Measurements from ENCODE around the gene C21orf58. TPM values are rescaled to one million over a fixed set of nuclear protein-coding genes. Genes with fewer than 3 reads are reported as not detected.
"Not testable (repeated sequence)": the region's sequence is repeated elsewhere in the genome, so short reads cannot be mapped to it uniquely, and the experiment has no call there.

Gene C21orf58
- total RNA-seq, 2 donors from 2014 or later = 0.31 to 0.74 TPM

DNA sequence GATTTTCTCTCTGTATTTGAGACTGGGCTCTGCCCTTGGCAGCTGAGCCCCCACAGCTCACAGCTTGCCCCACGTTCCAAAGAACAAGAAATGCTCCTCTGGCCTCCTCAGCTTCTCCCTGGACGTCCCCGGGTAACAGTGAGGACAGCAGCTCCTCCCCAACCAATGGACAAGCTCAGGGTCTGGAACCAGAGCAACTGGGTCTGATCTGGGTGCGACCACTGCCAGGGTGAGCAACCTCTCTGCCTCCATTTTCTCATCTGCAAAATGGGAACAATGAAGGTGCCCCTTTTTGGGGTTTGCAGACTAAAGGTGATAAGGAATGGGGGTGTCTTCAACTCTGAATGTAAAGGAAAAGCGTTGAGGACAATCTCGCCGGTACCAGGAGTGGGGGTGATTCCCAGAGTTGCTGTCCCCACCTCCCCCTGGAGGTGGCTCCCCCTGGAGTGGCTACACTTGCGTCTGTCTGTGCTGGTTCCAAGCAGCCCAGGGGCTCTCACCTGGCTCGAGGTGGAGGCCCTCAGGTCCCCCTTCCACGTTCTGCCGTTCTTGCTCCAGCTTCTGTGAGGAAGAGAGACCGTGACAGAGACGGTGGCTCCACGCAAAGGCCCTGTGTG is 6.9 kb downstream of the C21orf58 start:
- peaks cover 0 to under 1% of the 10 kb centered on the region in 2 donors for H3K4me1 ChIP-seq
- no peaks in the 10 kb centered on the region for H3K27me3 ChIP-seq
- no peaks in the 10 kb centered on the region for H3K9me3 ChIP-seq
- DNase-seq (ENCODE audit: low spot score) = no peak
- no peak overlapping the region for H3K27ac ChIP-seq
- no peak overlapping the region for H3K4me3 ChIP-seq
- no peaks in the 10 kb centered on the region for H3K36me3 ChIP-seq
- TF ChIP-seq, protein P1, sequence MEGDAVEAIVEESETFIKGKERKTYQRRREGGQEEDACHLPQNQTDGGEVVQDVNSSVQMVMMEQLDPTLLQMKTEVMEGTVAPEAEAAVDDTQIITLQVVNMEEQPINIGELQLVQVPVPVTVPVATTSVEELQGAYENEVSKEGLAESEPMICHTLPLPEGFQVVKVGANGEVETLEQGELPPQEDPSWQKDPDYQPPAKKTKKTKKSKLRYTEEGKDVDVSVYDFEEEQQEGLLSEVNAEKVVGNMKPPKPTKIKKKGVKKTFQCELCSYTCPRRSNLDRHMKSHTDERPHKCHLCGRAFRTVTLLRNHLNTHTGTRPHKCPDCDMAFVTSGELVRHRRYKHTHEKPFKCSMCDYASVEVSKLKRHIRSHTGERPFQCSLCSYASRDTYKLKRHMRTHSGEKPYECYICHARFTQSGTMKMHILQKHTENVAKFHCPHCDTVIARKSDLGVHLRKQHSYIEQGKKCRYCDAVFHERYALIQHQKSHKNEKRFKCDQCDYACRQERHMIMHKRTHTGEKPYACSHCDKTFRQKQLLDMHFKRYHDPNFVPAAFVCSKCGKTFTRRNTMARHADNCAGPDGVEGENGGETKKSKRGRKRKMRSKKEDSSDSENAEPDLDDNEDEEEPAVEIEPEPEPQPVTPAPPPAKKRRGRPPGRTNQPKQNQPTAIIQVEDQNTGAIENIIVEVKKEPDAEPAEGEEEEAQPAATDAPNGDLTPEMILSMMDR (IDR thresholded peaks at IDR 0.05) = no peak

DNA sequence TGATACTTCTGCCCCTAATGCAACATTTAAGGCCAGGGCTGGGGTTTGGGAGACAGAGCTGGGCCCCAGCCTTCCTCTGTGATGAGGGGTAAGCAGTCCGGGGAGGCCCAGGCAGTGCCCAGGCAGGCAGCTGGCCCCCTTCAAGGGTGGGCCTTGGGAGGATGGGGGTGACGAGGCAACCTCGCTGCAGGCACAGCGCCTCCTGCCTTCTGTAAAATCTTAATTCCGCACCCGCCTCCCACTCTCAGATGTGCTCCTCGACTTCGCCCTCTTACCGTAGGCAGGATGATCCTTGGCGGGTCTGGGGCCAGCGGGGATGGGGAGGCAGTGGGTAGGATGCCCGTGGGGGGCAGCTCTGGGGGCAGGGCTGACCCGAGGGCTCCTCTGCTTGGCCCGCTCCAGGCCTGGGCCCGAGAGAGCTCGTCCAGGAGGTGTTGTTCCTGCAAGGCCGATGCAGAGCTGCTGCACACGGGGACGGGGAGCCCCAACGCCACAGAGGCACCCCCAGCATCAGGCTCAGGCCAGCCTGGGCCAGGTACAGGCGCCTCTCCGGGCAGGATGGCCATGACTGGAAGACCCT is 9.1 kb downstream of the C21orf58 start:
- Histone ChIP-seq H3K4me3 (no peak overlapping the region), H3K4me1 (no peaks in the 10 kb centered on the region), H3K36me3 (no peaks in the 10 kb centered on the region), H3K27me3 (no peaks in the 10 kb centered on the region), H3K9me3 (no peaks in the 10 kb centered on the region), H3K27ac (no peak overlapping the region)
- DNase-seq (ENCODE audit: low spot score) = no peak
- TF ChIP-seq, protein P1 (IDR thresholded peaks at IDR 0.05) = no peak

DNA sequence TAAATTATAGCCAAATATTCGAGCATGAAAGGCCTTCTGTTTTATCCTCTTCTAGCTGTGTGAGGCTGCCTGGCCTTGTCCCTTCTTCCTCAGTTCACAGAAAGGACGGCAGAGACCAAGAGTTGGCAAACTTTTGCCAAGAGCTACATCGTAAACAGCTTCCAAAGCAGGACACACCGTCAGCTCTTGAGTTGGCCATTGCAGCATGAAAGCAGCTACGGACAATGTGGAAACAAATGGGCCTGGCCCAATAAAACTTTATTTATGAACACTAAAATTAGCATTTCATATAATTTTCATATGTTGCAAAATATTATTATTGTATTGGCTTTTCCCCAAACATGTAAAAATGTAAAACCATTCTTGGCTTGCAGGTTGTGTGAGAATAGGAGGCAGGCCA is 10.7 kb downstream of the C21orf58 start:
- Histone ChIP-seq H3K36me3 (no peaks in the 10 kb centered on the region), H3K4me3 (no peak overlapping the region), H3K9me3 (no peaks in the 10 kb centered on the region), H3K4me1 (no peaks in the 10 kb centered on the region), H3K27ac (no peak overlapping the region), H3K27me3 (no peaks in the 10 kb centered on the region)
- TF ChIP-seq, protein P1 (IDR thresholded peaks at IDR 0.05) = no peak
- DNase-seq (ENCODE audit: low spot score) = no peak

DNA sequence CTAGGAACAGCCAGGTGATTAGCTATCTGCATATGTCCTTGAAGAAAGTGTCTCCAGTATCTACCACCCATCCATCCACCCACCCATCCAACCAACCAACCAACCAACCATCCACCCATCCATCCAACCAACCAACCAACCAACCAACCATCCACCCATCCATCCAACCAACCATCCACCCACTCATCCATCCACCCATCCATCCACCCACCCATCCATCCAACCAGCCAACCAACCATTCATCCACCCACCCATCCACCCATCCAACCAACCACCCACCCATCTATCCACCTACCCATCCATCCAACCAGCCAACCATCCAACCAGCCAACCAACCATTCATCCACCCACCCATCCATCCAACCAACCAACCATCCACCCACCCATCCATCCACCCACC is 12.1 kb downstream of the C21orf58 start:
- Histone ChIP-seq H3K36me3 (no peaks in the 10 kb centered on the region), H3K4me1 (no peaks in the 10 kb centered on the region), H3K4me3 (no peak overlapping the region), H3K27me3 (no peaks in the 10 kb centered on the region), H3K27ac (no peak overlapping the region), H3K9me3 (no peaks in the 10 kb centered on the region)
- TF ChIP-seq, protein P1 (IDR thresholded peaks at IDR 0.05) = no peak
- no peak for DNase-seq (ENCODE audit: low spot score)

DNA sequence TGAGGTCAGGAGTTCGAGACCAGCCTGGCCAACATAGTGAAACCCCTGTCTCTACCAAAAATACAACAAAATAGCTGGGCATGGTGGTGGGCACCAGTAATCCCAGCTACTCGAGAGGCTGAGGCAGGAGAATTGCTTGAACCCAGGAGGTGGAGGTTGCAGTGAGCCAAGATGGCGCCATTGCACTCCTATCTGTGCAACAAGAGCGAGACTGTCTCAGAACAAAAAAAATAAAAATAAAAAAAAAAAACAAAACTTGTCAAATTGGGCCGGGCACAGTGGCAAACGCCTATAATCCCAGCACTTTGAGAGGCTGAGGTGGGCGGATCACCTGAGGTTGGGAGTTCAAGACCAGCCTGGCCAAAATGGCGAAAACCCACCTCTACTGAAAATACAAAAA is 13.4 kb downstream of the C21orf58 start:
- not testable (repeated sequence) for H3K27me3 ChIP-seq; H3K9me3 ChIP-seq; DNase-seq (ENCODE audit: low spot score); H3K36me3 ChIP-seq; H3K4me3 ChIP-seq; H3K27ac ChIP-seq; H3K4me1 ChIP-seq

DNA sequence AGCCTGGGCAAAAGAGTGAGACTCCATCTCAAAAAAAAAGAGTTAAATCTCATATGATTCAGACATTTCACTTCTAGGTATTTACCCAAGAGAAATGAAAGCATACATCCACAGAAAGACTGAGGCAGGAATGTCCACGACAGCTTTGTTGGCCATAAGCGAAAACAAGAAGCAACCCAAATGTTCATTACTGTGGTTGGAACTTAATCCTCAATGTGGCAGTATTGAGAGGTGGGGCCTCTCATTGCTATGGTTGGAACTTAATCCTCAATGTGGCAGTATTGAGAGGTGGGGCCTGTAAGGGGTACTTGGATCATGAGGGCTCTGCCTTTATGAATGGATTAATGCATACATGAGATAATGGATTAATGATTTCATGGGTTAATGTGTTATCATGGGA is 15.2 kb downstream of the C21orf58 start:
- Histone ChIP-seq H3K27ac (no peak overlapping the region), H3K9me3 (no peaks in the 10 kb centered on the region), H3K27me3 (no peaks in the 10 kb centered on the region), H3K36me3 (no peaks in the 10 kb centered on the region), H3K4me1 (no peaks in the 10 kb centered on the region), H3K4me3 (no peak overlapping the region)
- TF ChIP-seq, protein P1 (IDR thresholded peaks at IDR 0.05) = no peak
- no peak for DNase-seq (ENCODE audit: low spot score)

Data from right atrium auricular region (tissue), 2 donors.